Heart left ventricle (tissue), 13 donors: ENCODE data around the gene PHTF1.

Source experiments
- CTCF ChIP-seq, 12 donors: fragments of 200-600 bp; sonication (generic) in 4 of 12; IDR thresholded peaks; one replicate each; pipeline versions ENCODE4 v1.5.0 to v1.8.0; 2018 to 2022; ENCODE audit warnings: antibody characterized with exemption in 12 of 12, mild to moderate bottlenecking in 5 of 12
- POLR2A ChIP-seq, 2 donors: fragments of 450-650 bp; IDR thresholded peaks; one replicate each; pipeline ENCODE4 v1.6.1; 2017; ENCODE audit warnings: antibody characterized with exemption in 2 of 2, mild to moderate bottlenecking in 2 of 2, moderate library complexity in 2 of 2
- donor health status: ischemic (EF 13 %, LVEDD 7.1; RV severe dilation, severe dysfunction).
- donor health status: DM: no; HTN: yes; CAD: no.
- donor health status: DM: no; HTN: no; CAD: no.
- donor health status: ischemic (EF 25% LVEDD 6.9; RV normal size, moderate dysfunction).
- donor health status: ischemic (EF 25% LVEDD 5.7; RV mildly dilated, moderate dysfunction).
- donor health status: ischemic (EF 35%, LVEDD 5.7; RV mildly dilated, moderate dysfunction).
- donor health status: nonischemic (EF 11% LVEDD 7.7; RV severe dilation, severe dysfunction).
- donor health status: DM: yes; HTN: yes; CAD: no.
- donor health status: PGD.
- donor health status: ischemic (EF 29% LVEDD 5.4; RV normal size, mild dysfunction).
- donor health status: nonischemic (EF 23%, LVEDD 6.1; RV moderate dilation, normal function).

GRCh38 chr1:113786069-113786468 is 26.8 kb upstream of the PHTF1 start:
- no peak for TF ChIP-seq CTCF (IDR thresholded peaks at IDR 0.05)
- no peak for TF ChIP-seq POLR2A (IDR thresholded peaks at IDR 0.05)
